ENCODE measurements around the gene KLRD1. TPM values are rescaled to one million over a fixed set of nuclear protein-coding genes. Genes with fewer than 3 reads are reported as not detected.
"Not testable (repeated sequence)": the region's sequence is repeated elsewhere in the genome, so short reads cannot be mapped to it uniquely, and the experiment has no call there.

The KLRD1 gene
- total RNA-seq, 6 experiments from 2014 or later: 0.68 to 2.3 (median 1.1) TPM

- ATAC-seq (no peak), DNase-seq (no peak)
- intact Hi-C loops (cut with DNase I): loop anchor here in 1 of 2 donors (10.0 kb wide), 1 partner anchor 226 kb away; no protein-coding TSS in a partner anchor
- Histone ChIP-seq H3K9me3 (no peaks in the 10 kb centered on the region), H3K4me1 (no peaks in the 10 kb centered on the region), H3K27ac (no peak overlapping the region), H3K36me3 (no peaks in the 10 kb centered on the region), H3K4me3 (no peak overlapping the region), H3K27me3 (no peaks in the 10 kb centered on the region)
- 64% methylated on average over 9 of the region's 9 CpGs for WGBS (ENCODE audit: insufficient coverage, low coverage, low lambda C conversion rate, missing lambda C conversion rate)
- TF ChIP-seq POLR2A (IDR thresholded peaks at IDR 0.05): no peak
- no peak for TF ChIP-seq CTCF (IDR thresholded peaks at IDR 0.05)
Observed at GRCh38 chr12:10339053-10339840, 31.6 kb downstream of the KLRD1 start.

GRCh38 chr12:10340946-10341345 lies 33.3 kb downstream of the KLRD1 start:
- H3K4me3 ChIP-seq; H3K27ac ChIP-seq; ATAC-seq; H3K36me3 ChIP-seq; intact Hi-C loops (cut with DNase I); DNase-seq; H3K9me3 ChIP-seq; H3K27me3 ChIP-seq; H3K4me1 ChIP-seq: not testable (repeated sequence)
- 63% methylated on average over 2 of the region's 2 CpGs for WGBS (ENCODE audit: insufficient coverage, low coverage, low lambda C conversion rate, missing lambda C conversion rate)

GRCh38 chr12:10341892-10342509 lies 34.3 kb downstream of the KLRD1 start:
- DNase-seq: no peak

GRCh38 chr12:10351457-10351856 lies 43.8 kb downstream of the KLRD1 start:
- H3K27me3 ChIP-seq; H3K36me3 ChIP-seq; intact Hi-C loops (cut with DNase I); DNase-seq; ATAC-seq; H3K27ac ChIP-seq; H3K4me3 ChIP-seq; H3K9me3 ChIP-seq; H3K4me1 ChIP-seq: not testable (repeated sequence)
- WGBS (ENCODE audit: insufficient coverage, low coverage, low lambda C conversion rate, missing lambda C conversion rate): 37% methylated on average over 3 of the region's 3 CpGs

More at GRCh38 chr12:10341892-10342509, 34.3 kb downstream of the KLRD1 start:
- no peaks in the 10 kb centered on the region for H3K36me3 ChIP-seq
- H3K4me3 ChIP-seq: no peak overlapping the region
- H3K27ac ChIP-seq: no peak overlapping the region
- 88% methylated on average over 1 of the region's 1 CpG for WGBS (ENCODE audit: insufficient coverage, low coverage, low lambda C conversion rate, missing lambda C conversion rate)
- no peaks in the 10 kb centered on the region for H3K27me3 ChIP-seq
- intact Hi-C loops (cut with DNase I): no loop called here
- H3K4me1 ChIP-seq: no peaks in the 10 kb centered on the region
- no peaks in the 10 kb centered on the region for H3K9me3 ChIP-seq
- TF ChIP-seq CTCF (IDR thresholded peaks at IDR 0.05): no peak
- no peak for TF ChIP-seq POLR2A (IDR thresholded peaks at IDR 0.05)
- ATAC-seq: no peak

- Histone ChIP-seq H3K9me3 (no peaks in the 10 kb centered on the region), H3K36me3 (no peaks in the 10 kb centered on the region), H3K27ac (no peak overlapping the region), H3K4me1 (no peaks in the 10 kb centered on the region), H3K27me3 (no peaks in the 10 kb centered on the region), H3K4me3 (no peak overlapping the region)
- DNase-seq (no peak), ATAC-seq (no peak)
- intact Hi-C loops (cut with DNase I): no loop called here
- TF ChIP-seq POLR2A (IDR thresholded peaks at IDR 0.05): no peak
- no peak for TF ChIP-seq CTCF (IDR thresholded peaks at IDR 0.05)
- WGBS (ENCODE audit: insufficient coverage, low coverage, low lambda C conversion rate, missing lambda C conversion rate): 54% methylated on average over 4 of the region's 4 CpGs
Observed at GRCh38 chr12:10354071-10354470, 46.4 kb downstream of the KLRD1 start.

All from right lobe of liver (tissue), 6 donors.